Stimulated activated CD8-positive, alpha-beta memory T cell treated with anti-CD3 and anti-CD28 coated beads, Interleukin-4, amount 100 ng/mL, for 1 hour (primary cell): ENCODE results near the gene ENPEP.
"Not testable (repeated sequence)": the region's sequence is repeated elsewhere in the genome, so short reads cannot be mapped to it uniquely, and the experiment has no call there.

Experiments used
- DNase-seq, 2 donors: peaks; one replicate each; pipeline ENCODE4 v3.0.0-alpha.2; 2020; ENCODE audit warnings: low read depth in 2 of 2, low spot score in 1 of 2

ENPEP gene

GRCh38 chr4:110484029-110484428, 8.1 kb downstream of the ENPEP start:
- DNase-seq = no peak

- DNase-seq = no peak
Measured at GRCh38 chr4:110484767-110485166, 8.8 kb downstream of the ENPEP start.

GRCh38 chr4:110485452-110485851, 9.5 kb downstream of the ENPEP start:
- no peak for DNase-seq

- DNase-seq = no peak
Measured at GRCh38 chr4:110486256-110486655, 10.3 kb downstream of the ENPEP start.

- not testable (repeated sequence) for DNase-seq
Measured at GRCh38 chr4:110486850-110487249, 10.9 kb downstream of the ENPEP start.

GRCh38 chr4:110487873-110488272, 11.9 kb downstream of the ENPEP start:
- DNase-seq = no peak

- no peak for DNase-seq
Measured at GRCh38 chr4:110489901-110490508, 14.1 kb downstream of the ENPEP start.

- DNase-seq = no peak
Measured at GRCh38 chr4:110492522-110492921, 16.6 kb downstream of the ENPEP start.

GRCh38 chr4:110493520-110493919, 17.6 kb downstream of the ENPEP start:
- DNase-seq = no peak

GRCh38 chr4:110498420-110498819, 22.5 kb downstream of the ENPEP start:
- DNase-seq = no peak

GRCh38 chr4:110499126-110499525, 23.2 kb downstream of the ENPEP start:
- DNase-seq = no peak

GRCh38 chr4:110501826-110502225, 25.9 kb downstream of the ENPEP start:
- no peak for DNase-seq

GRCh38 chr4:110503270-110504083, 27.5 kb downstream of the ENPEP start:
- DNase-seq = no peak

- DNase-seq = no peak
Measured at GRCh38 chr4:110504084-110504435, 28.1 kb downstream of the ENPEP start.

- no peak for DNase-seq
Measured at GRCh38 chr4:110505440-110505839, 29.5 kb downstream of the ENPEP start.

GRCh38 chr4:110508827-110509710, 33.1 kb downstream of the ENPEP start:
- no peak for DNase-seq

- no peak for DNase-seq
Measured at GRCh38 chr4:110510277-110510676, 34.3 kb downstream of the ENPEP start.

GRCh38 chr4:110510955-110511544, 35.1 kb downstream of the ENPEP start:
- no peak for DNase-seq

GRCh38 chr4:110512901-110513300, 36.9 kb downstream of the ENPEP start:
- no peak for DNase-seq

- no peak for DNase-seq
Measured at GRCh38 chr4:110514889-110515479, 39.0 kb downstream of the ENPEP start.

GRCh38 chr4:110515676-110516075, 39.7 kb downstream of the ENPEP start:
- no peak for DNase-seq
